Activated T-helper 9 cell treated with anti-CD3 and anti-CD28 coated beads, Interleukin-2, amount 50 U/mL, for 16 hours (primary cell): ENCODE data around the gene PRIM2.
"Not testable (repeated sequence)": the region's sequence is repeated elsewhere in the genome, so short reads cannot be mapped to it uniquely, and the experiment has no call there.

ENCODE experiments used
- DNase-seq: peaks from one replicate; pipeline ENCODE4 v3.0.0-alpha.2; 2020; ENCODE audit warnings: low read depth

The PRIM2 gene

GRCh38 chr6:57317060-57317943 lies at the start of gene PRIM2:
Gene PRIM2 (plus strand): TSS chr6:57317630. CDS start chr6:57318446, 816 bp downstream.
- DNase-seq = peak; percentile 75

GRCh38 chr6:57268294-57268640 lies 49.2 kb upstream of the PRIM2 start:
- no peak for DNase-seq

GRCh38 chr6:57274113-57274824 lies 43.2 kb upstream of the PRIM2 start:
- DNase-seq = not testable (repeated sequence)

GRCh38 chr6:57275384-57275783 lies 42.0 kb upstream of the PRIM2 start:
- DNase-seq = no peak

- no peak for DNase-seq
These were observed 40.5 kb upstream of the PRIM2 start for GRCh38 chr6:57276946-57277345.

- no peak for DNase-seq
These were observed 38.9 kb upstream of the PRIM2 start for GRCh38 chr6:57278570-57278969.

- DNase-seq = no peak
These were observed 38.4 kb upstream of the PRIM2 start for GRCh38 chr6:57279013-57279412.

- no peak for DNase-seq
These were observed 34.3 kb upstream of the PRIM2 start for GRCh38 chr6:57283106-57283505.

GRCh38 chr6:57283911-57284455 lies 33.4 kb upstream of the PRIM2 start:
- no peak for DNase-seq

GRCh38 chr6:57288136-57288535 lies 29.3 kb upstream of the PRIM2 start:
- DNase-seq = not testable (repeated sequence)

GRCh38 chr6:57293472-57293871 lies 24.0 kb upstream of the PRIM2 start:
- not testable (repeated sequence) for DNase-seq

GRCh38 chr6:57294862-57295445 lies 22.5 kb upstream of the PRIM2 start:
- DNase-seq = no peak

- no peak for DNase-seq
These were observed 19.9 kb upstream of the PRIM2 start for GRCh38 chr6:57297505-57297904.

- DNase-seq = no peak
These were observed 18.7 kb upstream of the PRIM2 start for GRCh38 chr6:57298741-57299140.

- DNase-seq = no peak
These were observed 15.7 kb upstream of the PRIM2 start for GRCh38 chr6:57301757-57302156.

- no peak for DNase-seq
These were observed 15.0 kb upstream of the PRIM2 start for GRCh38 chr6:57302477-57302876.

GRCh38 chr6:57303931-57304681 lies 13.3 kb upstream of the PRIM2 start:
- no peak for DNase-seq

GRCh38 chr6:57305107-57305506 lies 12.3 kb upstream of the PRIM2 start:
- no peak for DNase-seq

- no peak for DNase-seq
These were observed 11.7 kb upstream of the PRIM2 start for GRCh38 chr6:57305761-57306160.

- no peak for DNase-seq
These were observed 11.2 kb upstream of the PRIM2 start for GRCh38 chr6:57306273-57306672.

GRCh38 chr6:57307850-57308249 lies 9.6 kb upstream of the PRIM2 start:
- DNase-seq = no peak

GRCh38 chr6:57308755-57309154 lies 8.7 kb upstream of the PRIM2 start:
- not testable (repeated sequence) for DNase-seq
